GM11168 (cell line): ENCODE results near the gene SLCO1A2.
"Not testable (repeated sequence)": the region's sequence is repeated elsewhere in the genome, so short reads cannot be mapped to it uniquely, and the experiment has no call there.

Source experiments
- in situ Hi-C: fragments of 300-500 bp; cut with MboI; formaldehyde crosslinking; loops from one replicate; pipeline ENCODE4 v1.12.0; 2022; ENCODE audit warnings: low sequenced_read_pairs; ENCODE audit not compliant: unreplicated experiment

The SLCO1A2 gene

GRCh38 chr12:21334771-21335325 lies at the start of gene SLCO1A2:
Gene SLCO1A2 (minus strand): TSS chr12:21334917. CDS start chr12:21334647, 270 bp downstream.
- in situ Hi-C loops = no loop called here

- in situ Hi-C loops = no loop called here
Observed at GRCh38 chr12:21384261-21384660, 49.5 kb upstream of the SLCO1A2 start.

GRCh38 chr12:21381320-21381719 lies 46.6 kb upstream of the SLCO1A2 start:
- in situ Hi-C loops = not testable (repeated sequence)

- in situ Hi-C loops = no loop called here
Observed at GRCh38 chr12:21379218-21379617, 44.5 kb upstream of the SLCO1A2 start.

GRCh38 chr12:21372602-21373001 lies 37.9 kb upstream of the SLCO1A2 start, which contains the start of gene IAPP:
Gene IAPP (plus strand): TSS chr12:21372902. CDS start chr12:21373352, 450 bp downstream.
- in situ Hi-C loops = no loop called here

GRCh38 chr12:21370845-21371449 lies 36.2 kb upstream of the SLCO1A2 start:
- in situ Hi-C loops = no loop called here

- in situ Hi-C loops = no loop called here
Observed at GRCh38 chr12:21369141-21369980, 34.6 kb upstream of the SLCO1A2 start.

GRCh38 chr12:21360632-21361031 lies 25.9 kb upstream of the SLCO1A2 start:
- in situ Hi-C loops = not testable (repeated sequence)

GRCh38 chr12:21354641-21355040 lies 19.9 kb upstream of the SLCO1A2 start:
- in situ Hi-C loops = no loop called here

GRCh38 chr12:21353948-21354347 lies 19.2 kb upstream of the SLCO1A2 start:
- in situ Hi-C loops = no loop called here

GRCh38 chr12:21353487-21353886 lies 18.8 kb upstream of the SLCO1A2 start:
- in situ Hi-C loops = no loop called here

GRCh38 chr12:21350975-21351374 lies 16.3 kb upstream of the SLCO1A2 start:
- in situ Hi-C loops = no loop called here

- in situ Hi-C loops = no loop called here
Observed at GRCh38 chr12:21346542-21347205, 12.0 kb upstream of the SLCO1A2 start.

GRCh38 chr12:21343636-21344035 lies 8.9 kb upstream of the SLCO1A2 start:
- in situ Hi-C loops = no loop called here

- in situ Hi-C loops = no loop called here
Observed at GRCh38 chr12:21341769-21342168, 7.1 kb upstream of the SLCO1A2 start.

- in situ Hi-C loops = no loop called here
Observed at GRCh38 chr12:21340403-21340802, 5.7 kb upstream of the SLCO1A2 start.

- in situ Hi-C loops = no loop called here
Observed at GRCh38 chr12:21339921-21340320, 5.2 kb upstream of the SLCO1A2 start.

- in situ Hi-C loops = no loop called here
Observed at GRCh38 chr12:21337959-21338744, 3.4 kb upstream of the SLCO1A2 start.

GRCh38 chr12:21337453-21337852 lies 2.7 kb upstream of the SLCO1A2 start:
- in situ Hi-C loops = no loop called here

- in situ Hi-C loops = no loop called here
Observed at GRCh38 chr12:21336656-21337055, 1.9 kb upstream of the SLCO1A2 start.
